Measurements from ENCODE around the gene SPOCK3.

DNA sequence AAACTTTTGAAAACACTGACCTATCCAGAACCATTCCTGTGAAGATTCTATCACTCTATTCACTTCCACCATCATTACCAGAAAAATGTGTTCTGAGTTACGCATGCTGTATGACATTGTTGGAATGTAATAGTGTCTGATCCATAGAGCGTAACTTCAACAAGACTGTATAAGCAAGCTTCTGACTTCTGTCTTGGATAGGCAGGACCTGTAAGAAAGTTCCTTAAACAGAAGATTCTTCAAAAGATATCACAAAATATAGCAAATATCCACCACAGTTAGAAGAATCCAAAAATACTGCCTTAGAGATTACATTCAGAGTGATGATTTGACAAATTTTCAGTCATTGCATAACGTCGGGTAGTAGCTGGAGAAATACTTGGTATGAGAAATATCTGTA is 14.0 kb upstream of the SPOCK3 start:
- TF ChIP-seq POLR2A (IDR thresholded peaks at IDR 0.05; ENCODE audit: low read depth, low read length) (no peak), SPI1 (IDR thresholded peaks at IDR 0.05; ENCODE audit: low read depth, low read length) (no peak), POU2F2 (IDR thresholded peaks at IDR 0.05; ENCODE audit: low read depth, low read length) (no peak), POLR2AphosphoS5 (IDR thresholded peaks at IDR 0.05; ENCODE audit: low read depth, low read length) (no peak), TAF1 (IDR thresholded peaks at IDR 0.05; ENCODE audit: low read depth, low read length) (no peak)

Data from GM12891 (cell line).